ENCODE measurements around the gene SATL1. TPM values are rescaled to one million over a fixed set of nuclear protein-coding genes. Genes with fewer than 3 reads are reported as not detected.

Gene SATL1
- total RNA-seq, 4 donors from 2014 or later = not detected

GRCh38 chrX:85051627-85052026, 192.0 kb downstream of the SATL1 start:
- TF ChIP-seq CTCF (IDR thresholded peaks at IDR 0.05; ENCODE audit: low read depth) = no peak

Other genes with a start within 250 kb of the SATL1 start
- 10 to 100 TPM in 3 of 4 donors, 1 to 10 TPM in 1; 8.7 to 12.1 (median 11.1) TPM for gene APOOL, start 239.9 kb downstream of the SATL1 start, total RNA-seq
- 1 to 10 TPM in 1 of 4 donors, under 1 TPM in 3; 0.57 to 1.5 (median 0.82) TPM for gene ZNF711, start 212 bp upstream of the SATL1 start, total RNA-seq
- under 1 TPM in 2 of 4 donors, not detected in 2; 0.22 to 0.75 TPM for gene POF1B, start 135.9 kb upstream of the SATL1 start, total RNA-seq